Breast epithelium (tissue), 3 donors: ENCODE measurements around the gene SIN3A.
"Not testable (repeated sequence)": the region's sequence is repeated elsewhere in the genome, so short reads cannot be mapped to it uniquely, and the experiment has no call there.

Source experiments
- CTCF ChIP-seq, 3 donors: fragments of 450-650 bp; IDR thresholded peaks; one replicate each; pipeline ENCODE4 v1.5.1; 2016 to 2017; ENCODE audit warnings: antibody characterized with exemption in 3 of 3, mild to moderate bottlenecking in 3 of 3, moderate library complexity in 3 of 3
- POLR2AphosphoS5 ChIP-seq, 3 donors: sonication (generic); formaldehyde crosslinking; IDR thresholded peaks; one replicate each; pipeline ENCODE4 v1.6.1; 2017; ENCODE audit warnings: antibody characterized with exemption in 3 of 3

- TF ChIP-seq POLR2AphosphoS5, CTCF (IDR thresholded peaks at IDR 0.05): not testable (repeated sequence)
Measured at GRCh38 chr15:75483556-75483955, 32.1 kb upstream of the SIN3A start.
